Measurements from ENCODE around the gene HNMT.
A peak's percentile ranks its signal among the peaks of the same experiment; 100 is the strongest.

Gene HNMT

GRCh38 chr2:137942037-137942832 is 22.0 kb upstream of the HNMT start:
- no peaks in the 10 kb centered on the region for H3K79me2 ChIP-seq (ENCODE audit: insufficient read depth, low read length)
- TF ChIP-seq, protein P1, sequence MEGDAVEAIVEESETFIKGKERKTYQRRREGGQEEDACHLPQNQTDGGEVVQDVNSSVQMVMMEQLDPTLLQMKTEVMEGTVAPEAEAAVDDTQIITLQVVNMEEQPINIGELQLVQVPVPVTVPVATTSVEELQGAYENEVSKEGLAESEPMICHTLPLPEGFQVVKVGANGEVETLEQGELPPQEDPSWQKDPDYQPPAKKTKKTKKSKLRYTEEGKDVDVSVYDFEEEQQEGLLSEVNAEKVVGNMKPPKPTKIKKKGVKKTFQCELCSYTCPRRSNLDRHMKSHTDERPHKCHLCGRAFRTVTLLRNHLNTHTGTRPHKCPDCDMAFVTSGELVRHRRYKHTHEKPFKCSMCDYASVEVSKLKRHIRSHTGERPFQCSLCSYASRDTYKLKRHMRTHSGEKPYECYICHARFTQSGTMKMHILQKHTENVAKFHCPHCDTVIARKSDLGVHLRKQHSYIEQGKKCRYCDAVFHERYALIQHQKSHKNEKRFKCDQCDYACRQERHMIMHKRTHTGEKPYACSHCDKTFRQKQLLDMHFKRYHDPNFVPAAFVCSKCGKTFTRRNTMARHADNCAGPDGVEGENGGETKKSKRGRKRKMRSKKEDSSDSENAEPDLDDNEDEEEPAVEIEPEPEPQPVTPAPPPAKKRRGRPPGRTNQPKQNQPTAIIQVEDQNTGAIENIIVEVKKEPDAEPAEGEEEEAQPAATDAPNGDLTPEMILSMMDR (conservative IDR thresholded peaks at IDR 0.05; ENCODE audit: low read length) = no peak
- TF ChIP-seq EZH2phosphoT487 (IDR thresholded peaks at IDR 0.05; ENCODE audit: borderline replicate concordance) = no peak
- H4K20me1 ChIP-seq (ENCODE audit: insufficient read depth, low read length, poor library complexity, severe bottlenecking) = no peaks in the 10 kb centered on the region
- H3K9me2 ChIP-seq (replicated peaks; ENCODE audit: low read depth, low read length) = no peaks in the 10 kb centered on the region
- H3K9me3 ChIP-seq (ENCODE audit: insufficient read depth, low read depth, low read length) = no peaks in the 10 kb centered on the region
- no peaks in the 10 kb centered on the region for H3K27me3 ChIP-seq (ENCODE audit: insufficient read depth, low read length, poor library complexity, severe bottlenecking)
- H3K4me1 ChIP-seq (ENCODE audit: insufficient read depth, low read length, poor library complexity, severe bottlenecking) = no peaks in the 10 kb centered on the region
- no peak overlapping the region for H3K4me2 ChIP-seq (ENCODE audit: low read depth, low read length, poor library complexity, severe bottlenecking)
- H3K36me3 ChIP-seq (ENCODE audit: insufficient read depth, low read length) = no peaks in the 10 kb centered on the region
- no peak overlapping the region for H3K4me3 ChIP-seq (ENCODE audit: low read length, poor library complexity, severe bottlenecking)
- H3F3A ChIP-seq (ENCODE audit: low read depth) = no peaks in the 10 kb centered on the region
- H3K9ac ChIP-seq (ENCODE audit: low read depth, low read length, poor library complexity, severe bottlenecking) = no peak overlapping the region
- H2AFZ ChIP-seq (ENCODE audit: low read length) = no peak overlapping the region

- Histone ChIP-seq H4K20me1 (ENCODE audit: insufficient read depth, low read length, poor library complexity, severe bottlenecking) (no peaks in the 10 kb centered on the region), H3F3A (ENCODE audit: low read depth) (no peaks in the 10 kb centered on the region), H3K4me1 (ENCODE audit: insufficient read depth, low read length, poor library complexity, severe bottlenecking) (no peaks in the 10 kb centered on the region), H3K9me3 (ENCODE audit: insufficient read depth, low read depth, low read length) (no peaks in the 10 kb centered on the region), H2AFZ (ENCODE audit: low read length) (no peak overlapping the region), H3K9me2 (replicated peaks; ENCODE audit: low read depth, low read length) (no peaks in the 10 kb centered on the region), H3K79me2 (ENCODE audit: insufficient read depth, low read length) (no peaks in the 10 kb centered on the region), H3K4me3 (ENCODE audit: low read length, poor library complexity, severe bottlenecking) (no peak overlapping the region), H3K4me2 (ENCODE audit: low read depth, low read length, poor library complexity, severe bottlenecking) (no peak overlapping the region), H3K36me3 (ENCODE audit: insufficient read depth, low read length) (no peaks in the 10 kb centered on the region), H3K27me3 (ENCODE audit: insufficient read depth, low read length, poor library complexity, severe bottlenecking) (no peaks in the 10 kb centered on the region), H3K9ac (ENCODE audit: low read depth, low read length, poor library complexity, severe bottlenecking) (no peak overlapping the region)
- TF ChIP-seq EZH2phosphoT487 (IDR thresholded peaks at IDR 0.05; ENCODE audit: borderline replicate concordance) = no peak
- TF ChIP-seq, protein P1 (conservative IDR thresholded peaks at IDR 0.05; ENCODE audit: low read length) = no peak
Measured at GRCh38 chr2:137942833-137943677, 21.2 kb upstream of the HNMT start.

DNA sequence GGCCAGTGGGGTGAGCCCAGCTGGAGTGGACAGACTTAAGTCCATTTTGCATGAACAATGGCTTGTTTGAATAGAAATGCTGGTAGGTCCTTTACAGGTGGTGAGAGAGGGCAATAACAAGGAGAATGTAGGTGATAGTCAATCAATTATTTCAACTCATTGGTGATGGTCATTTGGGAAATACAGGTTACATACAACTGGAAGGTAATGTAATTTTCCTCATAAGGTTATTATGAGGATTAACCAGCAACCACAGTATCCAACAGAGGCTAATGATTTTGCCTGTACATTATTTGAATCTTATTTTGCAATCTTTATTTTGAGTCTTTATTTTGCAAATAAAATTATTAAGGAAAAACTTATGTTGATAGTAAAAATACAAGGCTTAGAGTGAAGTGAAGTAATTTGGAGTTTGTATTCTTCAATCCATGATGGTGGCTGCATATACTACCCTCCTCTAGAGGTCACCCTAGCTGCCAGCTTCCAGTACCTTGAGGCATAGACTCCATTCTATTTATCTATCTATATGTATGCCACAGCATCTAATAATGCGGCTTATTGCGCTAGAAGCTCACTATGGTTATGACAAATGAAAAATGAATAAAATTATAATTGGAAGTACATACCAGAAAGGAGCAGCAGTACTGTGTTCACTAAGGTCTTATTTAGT is 20.5 kb upstream of the HNMT start:
- Histone ChIP-seq H3K9ac (ENCODE audit: low read depth, low read length, poor library complexity, severe bottlenecking) (no peak overlapping the region), H4K20me1 (ENCODE audit: insufficient read depth, low read length, poor library complexity, severe bottlenecking) (no peaks in the 10 kb centered on the region), H3K4me2 (ENCODE audit: low read depth, low read length, poor library complexity, severe bottlenecking) (no peak overlapping the region), H3K4me1 (ENCODE audit: insufficient read depth, low read length, poor library complexity, severe bottlenecking) (no peaks in the 10 kb centered on the region), H2AFZ (ENCODE audit: low read length) (no peak overlapping the region), H3F3A (ENCODE audit: low read depth) (no peaks in the 10 kb centered on the region), H3K36me3 (ENCODE audit: insufficient read depth, low read length) (no peaks in the 10 kb centered on the region), H3K4me3 (ENCODE audit: low read length, poor library complexity, severe bottlenecking) (no peak overlapping the region), H3K27me3 (ENCODE audit: insufficient read depth, low read length, poor library complexity, severe bottlenecking) (no peaks in the 10 kb centered on the region), H3K79me2 (ENCODE audit: insufficient read depth, low read length) (no peaks in the 10 kb centered on the region), H3K9me3 (ENCODE audit: insufficient read depth, low read depth, low read length) (no peaks in the 10 kb centered on the region), H3K9me2 (replicated peaks; ENCODE audit: low read depth, low read length) (no peaks in the 10 kb centered on the region)
- no peak for TF ChIP-seq EZH2phosphoT487 (IDR thresholded peaks at IDR 0.05; ENCODE audit: borderline replicate concordance)
- TF ChIP-seq, protein P1 (conservative IDR thresholded peaks at IDR 0.05; ENCODE audit: low read length) = 0 out of 2 replicates have a peak, but pooled peaks have one; percentile 15

Data from Loucy (cell line).